ENCODE data around the gene ZBTB17.

The ZBTB17 gene

GRCh38 chr1:15958793-15959192 is 17.1 kb downstream of the ZBTB17 start:
- DNase-seq = peak; percentile 47

DNA sequence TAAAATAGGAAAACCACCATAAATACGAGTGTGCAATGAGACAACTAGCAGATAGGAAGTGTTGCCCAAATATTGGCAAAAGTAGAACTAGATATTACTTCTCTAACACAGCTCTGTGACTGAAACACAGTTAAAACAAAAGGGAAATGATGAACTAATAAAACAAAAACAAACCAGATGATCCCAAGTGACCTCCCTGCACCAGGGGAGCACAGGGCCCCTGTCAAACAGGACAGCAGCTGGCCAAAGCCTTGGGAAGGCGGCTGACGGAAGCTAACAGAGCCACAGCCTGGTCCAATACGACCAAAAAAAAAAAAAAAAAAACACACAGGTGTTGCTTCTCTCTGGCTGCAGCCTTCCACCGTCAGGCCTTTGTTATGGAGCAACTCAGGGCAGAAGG is 17.8 kb downstream of the ZBTB17 start:
- DNase-seq = no peak

- DNase-seq = no peak
Observed at GRCh38 chr1:15957221-15958095, 18.4 kb downstream of the ZBTB17 start.

DNA sequence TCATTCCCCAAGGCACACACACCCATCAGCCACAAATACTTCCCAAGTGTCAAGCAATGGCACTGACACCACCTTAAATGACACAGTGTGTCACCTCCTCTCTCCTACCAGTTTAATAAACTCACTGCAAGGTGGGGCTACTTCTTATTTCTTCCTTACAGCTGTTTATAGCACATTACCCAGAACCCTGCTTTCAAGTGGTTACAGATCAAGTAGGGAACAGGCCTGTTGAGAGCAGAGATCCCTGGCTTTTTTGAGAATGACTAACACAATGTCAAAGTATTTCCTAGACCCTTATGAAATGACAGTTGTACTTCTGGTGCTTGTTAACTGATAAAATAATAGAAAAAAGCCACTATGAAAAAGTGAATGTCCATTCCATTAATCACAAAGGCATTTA is 19.8 kb downstream of the ZBTB17 start:
- DNase-seq = peak; percentile 63

- DNase-seq = no peak
Observed at GRCh38 chr1:15955552-15955951, 20.3 kb downstream of the ZBTB17 start.

- no peak for DNase-seq
Observed at GRCh38 chr1:15954316-15954715, 21.6 kb downstream of the ZBTB17 start.

DNA sequence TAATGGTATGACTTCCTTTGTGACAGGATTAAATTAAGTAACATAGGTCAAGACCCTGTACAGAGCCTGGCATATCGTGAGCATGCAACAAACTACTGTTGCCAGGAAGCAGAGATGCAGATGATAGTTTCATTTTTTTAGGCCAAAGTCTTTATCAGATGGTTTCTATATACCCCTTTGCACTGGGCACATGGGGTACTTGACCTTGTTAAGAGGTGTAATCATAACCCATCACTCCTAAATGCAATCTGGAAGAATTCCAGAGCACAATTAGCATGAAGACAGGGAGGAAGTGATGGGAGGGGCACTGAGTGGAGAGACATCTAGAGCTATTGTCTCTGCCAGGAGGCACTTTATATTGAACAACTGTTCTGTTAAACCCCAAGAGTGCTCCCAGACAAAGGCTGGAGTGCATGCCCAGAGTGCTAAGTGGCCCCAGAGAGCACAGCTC is 22.1 kb downstream of the ZBTB17 start:
- no peak for DNase-seq

- DNase-seq = peak; percentile 48
Observed at GRCh38 chr1:15953294-15953771, 22.6 kb downstream of the ZBTB17 start.

DNA sequence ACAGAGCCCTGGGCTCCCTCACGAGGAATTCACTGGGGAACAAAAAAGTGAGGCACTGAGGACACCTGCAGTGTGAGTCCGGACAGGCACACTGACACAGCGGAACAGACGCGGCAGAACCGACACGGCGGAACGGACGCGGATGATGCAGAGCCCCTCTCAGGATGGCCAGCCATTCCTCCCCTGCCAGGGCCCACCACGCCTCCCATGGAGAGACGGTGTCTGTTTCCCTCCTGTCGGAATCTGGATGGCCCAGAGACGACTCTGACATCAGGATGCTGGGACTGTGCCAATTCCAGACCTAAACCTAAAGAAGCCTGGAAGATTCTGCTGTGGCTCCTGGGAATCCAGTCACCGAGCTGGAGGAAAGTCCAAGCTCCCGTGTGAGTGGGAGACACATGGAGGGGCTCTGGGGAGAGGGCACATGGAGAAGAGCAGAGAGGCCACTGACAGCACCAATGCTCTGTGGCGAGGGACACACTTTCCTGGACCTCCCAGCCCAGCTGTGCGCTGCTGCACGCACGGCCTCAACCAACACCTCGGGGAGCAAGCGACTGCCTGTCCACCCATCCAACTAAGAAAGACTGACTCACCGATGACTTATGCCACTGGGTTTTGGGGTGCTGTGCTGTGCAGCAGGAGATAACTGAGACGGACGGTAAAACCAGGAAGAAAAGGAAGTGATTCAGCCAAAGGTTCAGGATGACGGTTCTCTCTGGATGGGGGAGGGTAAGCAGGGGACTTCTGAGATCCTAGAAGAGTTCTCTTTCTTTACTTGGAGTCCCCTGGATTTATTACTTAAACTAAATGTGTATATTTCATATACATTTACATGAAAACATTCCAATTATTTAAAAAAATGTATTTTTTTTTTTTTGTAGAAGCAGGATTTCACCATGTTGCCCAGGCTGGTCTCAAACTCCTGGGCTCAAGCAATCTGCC is 23.3 kb downstream of the ZBTB17 start:
- DNase-seq = peak; percentile 98

GRCh38 chr1:15951341-15952153 is 24.4 kb downstream of the ZBTB17 start:
- DNase-seq = peak; percentile 41

DNA sequence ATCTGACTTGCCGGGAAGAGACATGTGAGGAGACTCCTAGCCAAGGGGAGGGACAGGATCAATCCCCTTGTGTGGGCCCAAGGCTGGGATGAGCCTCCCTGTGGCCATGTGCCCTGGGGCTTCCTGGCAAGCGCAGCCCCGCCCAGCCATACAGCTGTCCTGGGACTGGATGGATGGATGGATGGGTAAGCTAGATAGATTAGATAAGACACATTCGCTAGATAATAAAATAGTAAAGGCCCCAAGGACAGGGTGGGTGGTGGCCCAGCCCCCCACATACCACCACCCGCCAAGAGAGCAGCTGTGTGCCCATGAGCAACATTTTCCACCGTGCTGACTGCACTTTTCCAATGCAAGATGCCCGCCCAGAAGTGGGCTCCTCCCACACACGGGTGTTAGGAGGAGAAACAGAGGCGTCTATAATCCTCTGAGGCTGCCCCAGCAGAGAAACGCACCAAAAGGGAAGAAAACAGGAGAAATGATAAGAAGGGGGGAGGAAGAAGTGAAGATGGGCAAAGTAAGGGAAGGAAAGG is 25.1 kb downstream of the ZBTB17 start:
- DNase-seq = peak; percentile 80

- no peak for DNase-seq
Observed at GRCh38 chr1:15950302-15950701, 25.6 kb downstream of the ZBTB17 start.

- peak; percentile 98 for DNase-seq
Observed at GRCh38 chr1:15949453-15950245, 26.3 kb downstream of the ZBTB17 start.

GRCh38 chr1:15948595-15949452 is 27.1 kb downstream of the ZBTB17 start:
- DNase-seq = peak; percentile 97

DNA sequence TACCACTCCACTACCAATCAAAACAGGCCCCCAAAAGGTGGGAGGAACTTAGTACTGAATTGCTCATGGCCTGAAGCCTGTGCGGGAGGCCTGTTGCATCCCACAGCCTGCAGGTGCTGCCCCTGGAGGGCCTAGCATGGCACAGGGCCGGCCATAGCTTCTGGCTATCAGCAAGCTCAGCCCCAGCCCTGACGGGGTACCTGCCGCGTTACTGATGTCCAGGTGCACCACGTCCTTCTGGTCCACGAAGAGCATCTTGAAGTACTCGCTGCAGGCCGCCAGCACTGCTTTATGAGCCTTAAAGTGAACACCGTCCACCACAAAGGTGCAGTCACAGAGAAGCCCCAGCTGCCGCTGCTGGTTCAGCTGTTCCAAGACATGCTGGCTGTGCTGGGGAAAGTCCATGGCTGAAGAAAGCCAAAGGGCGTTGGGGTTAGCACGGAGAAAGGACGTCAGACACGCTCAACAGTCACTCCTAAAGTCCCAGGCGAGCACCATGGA is 27.8 kb downstream of the ZBTB17 start:
- DNase-seq = no peak

DNA sequence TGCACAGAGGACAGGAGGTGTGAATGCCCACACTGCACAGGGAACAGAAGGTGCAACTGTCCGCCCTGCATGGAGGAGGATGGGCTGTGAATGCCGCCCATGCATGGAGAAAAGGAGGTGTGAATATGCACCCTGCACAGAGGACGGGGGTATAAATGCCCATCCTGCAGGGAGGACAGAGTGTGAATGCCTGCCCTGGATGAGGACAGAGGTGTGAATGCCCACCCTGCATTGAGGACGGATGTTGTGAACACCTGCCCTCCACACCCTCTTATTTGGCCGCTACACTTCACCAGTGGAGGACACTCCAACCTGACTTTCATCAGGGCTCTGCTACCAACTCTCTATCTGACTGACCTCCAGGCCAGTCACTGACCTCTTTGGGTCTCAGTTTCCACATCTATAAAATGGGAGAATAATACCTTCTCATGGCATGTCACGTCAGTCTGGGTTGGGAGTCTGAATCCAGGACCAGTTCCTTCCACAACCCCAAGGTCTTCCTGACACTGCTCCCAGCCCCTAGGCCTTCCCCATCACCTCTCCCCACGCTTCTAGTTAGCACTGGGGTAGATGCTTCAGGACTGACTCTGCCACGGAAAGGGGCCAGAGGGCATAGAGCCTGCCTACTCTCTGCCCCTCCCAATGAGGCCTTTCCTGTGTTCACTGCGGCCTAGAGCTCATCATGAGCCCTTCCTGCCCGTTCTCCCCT is 28.4 kb downstream of the ZBTB17 start:
- DNase-seq = no peak

DNA sequence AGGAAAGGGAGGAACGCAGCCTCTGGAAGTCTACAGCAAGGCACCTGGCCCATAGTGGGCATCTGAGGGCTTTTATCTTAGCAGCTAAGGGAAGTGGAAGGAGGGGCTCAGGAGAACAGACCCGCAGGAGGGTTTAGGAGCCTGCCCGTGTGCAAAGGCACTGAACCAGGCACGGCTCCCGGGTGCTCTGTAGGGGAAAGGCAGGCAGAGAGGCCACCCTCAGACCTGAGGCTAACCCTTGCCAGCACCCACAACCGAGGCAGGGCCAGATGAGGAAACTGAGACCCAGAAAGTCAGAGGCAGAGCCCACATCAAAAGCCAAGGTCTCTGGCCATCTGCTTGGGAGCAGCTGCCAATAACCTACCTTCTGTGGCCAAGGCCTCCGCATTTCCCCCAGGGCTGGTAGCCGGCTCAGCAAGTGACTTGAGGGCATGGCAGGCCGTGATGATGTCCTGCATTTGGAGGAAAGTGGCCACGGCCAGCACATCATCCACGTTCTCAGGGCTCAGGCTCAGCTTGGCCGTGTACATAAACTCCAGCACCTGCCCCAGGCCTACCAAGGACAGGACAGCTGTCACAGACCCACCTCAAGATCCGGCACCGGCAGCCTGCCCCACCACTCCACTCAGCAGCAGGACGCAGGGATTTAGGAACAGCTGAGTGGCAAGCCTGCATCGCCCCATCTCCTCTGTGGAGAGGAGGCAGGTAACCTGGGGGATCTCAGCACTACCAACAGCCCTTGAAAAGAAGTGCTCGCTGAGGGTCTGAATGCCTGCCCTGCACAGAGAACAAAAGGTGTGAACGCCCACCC is 29.1 kb downstream of the ZBTB17 start:
- DNase-seq = no peak

- DNase-seq = no peak
Observed at GRCh38 chr1:15945832-15946448, 30.0 kb downstream of the ZBTB17 start.

Data from fibroblast of skin of right biceps (primary cell).